ENCODE results near the gene RBM18.

Gene RBM18

GRCh38 chr9:122201641-122202040, 63.0 kb downstream of the RBM18 start:
- no peak for DNase-seq

GRCh38 chr9:122200960-122201595, 63.6 kb downstream of the RBM18 start:
- DNase-seq = no peak

GRCh38 chr9:122197882-122198281, 66.8 kb downstream of the RBM18 start:
- no peak for DNase-seq

DNA sequence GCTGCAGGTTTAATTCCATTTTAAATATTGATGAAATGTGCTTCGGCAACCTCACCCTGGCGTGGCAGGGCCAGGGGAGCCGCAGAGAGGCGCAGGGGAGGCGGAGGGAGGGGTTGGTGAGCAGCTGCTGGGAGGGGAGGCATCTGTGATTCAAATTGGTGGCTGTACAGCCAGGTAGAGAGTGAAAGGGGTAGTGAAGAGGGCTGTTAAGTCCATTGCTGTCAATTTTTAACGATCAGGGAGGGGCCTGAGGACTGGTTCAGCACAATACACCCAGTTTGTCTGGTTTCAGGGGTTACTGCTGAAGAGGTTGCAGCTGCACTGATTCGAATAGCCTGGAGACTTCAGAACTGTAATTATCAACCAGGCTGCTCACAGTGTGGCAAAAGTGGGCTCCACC, 67.2 kb downstream of the RBM18 start:
- no peak for DNase-seq

DNA sequence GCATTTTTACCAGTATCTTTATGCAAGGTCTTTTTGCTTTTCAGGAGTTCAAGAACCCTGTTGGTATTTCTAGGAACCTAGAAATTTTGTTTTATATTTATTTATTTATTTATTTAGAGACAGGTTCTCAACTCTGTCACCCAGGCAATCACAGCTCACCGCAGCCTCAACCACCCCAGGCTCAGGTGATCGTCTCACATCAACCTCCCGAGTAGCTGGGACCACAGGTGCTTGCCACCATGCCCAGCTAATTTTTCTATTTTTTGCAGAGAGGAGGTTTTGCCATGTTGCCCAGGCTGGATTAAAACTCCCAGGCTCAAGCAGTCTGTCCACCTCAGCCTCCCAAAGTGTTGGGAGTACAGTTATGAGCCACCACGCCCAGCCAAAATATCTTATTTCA, 68.8 kb downstream of the RBM18 start:
- DNase-seq = no peak

DNA sequence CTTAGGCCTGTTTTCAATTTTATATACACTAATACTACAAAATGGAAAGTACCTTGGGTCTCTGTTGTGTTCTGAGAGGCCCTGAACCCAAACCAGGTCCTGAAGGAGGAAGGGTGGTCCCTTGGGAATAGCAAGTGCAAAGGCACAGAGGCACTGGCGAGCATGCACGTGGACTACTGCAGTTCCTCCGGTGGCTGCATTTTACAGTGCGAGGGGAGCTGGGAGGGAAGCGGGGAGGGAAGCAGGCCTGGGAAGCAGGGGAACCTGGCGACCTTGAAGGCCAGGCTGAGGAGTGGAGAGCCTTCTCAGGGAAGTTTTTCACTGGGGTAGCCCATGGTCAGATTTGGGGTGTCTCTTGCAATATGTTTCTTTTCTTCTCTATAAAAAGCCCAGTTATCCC, 71.0 kb downstream of the RBM18 start:
- DNase-seq = no peak

- no peak for DNase-seq
Observed at GRCh38 chr9:122192914-122193525, 71.6 kb downstream of the RBM18 start.

DNA sequence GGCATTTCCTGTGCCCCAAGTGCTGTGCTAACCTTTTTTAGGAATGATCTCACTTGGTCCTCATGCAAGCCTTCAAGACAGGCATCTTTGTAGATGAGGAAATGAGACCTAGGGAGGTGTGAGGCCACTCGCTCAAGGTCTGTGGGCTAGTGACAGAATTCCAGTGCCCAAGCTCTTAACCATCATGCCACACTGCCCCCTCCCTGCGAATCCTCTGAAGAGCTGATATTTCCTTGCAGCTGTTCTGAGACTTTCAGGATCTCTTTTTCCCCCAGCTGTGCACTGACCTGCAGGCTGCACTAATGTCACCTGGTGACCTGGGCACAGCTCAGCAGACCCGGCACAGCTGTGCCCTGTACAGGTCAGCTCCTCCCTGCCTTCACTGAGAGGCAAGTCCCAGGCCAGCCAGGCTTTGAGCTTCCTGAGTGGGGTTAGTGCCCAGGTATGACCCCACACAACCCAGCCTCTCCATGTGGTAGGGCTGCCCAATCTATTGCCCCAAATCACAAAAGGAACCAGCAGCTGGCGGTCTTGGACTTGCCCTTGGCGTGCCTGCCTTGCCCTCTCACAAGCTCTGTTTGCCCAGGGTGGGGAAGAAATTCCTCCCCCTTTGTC, 72.3 kb downstream of the RBM18 start:
- no peak for DNase-seq

- no peak for DNase-seq
Observed at GRCh38 chr9:122191584-122191983, 73.1 kb downstream of the RBM18 start.

- no peak for DNase-seq
Observed at GRCh38 chr9:122190597-122191381, 73.9 kb downstream of the RBM18 start.

- no peak for DNase-seq
Observed at GRCh38 chr9:122188369-122188768, 76.3 kb downstream of the RBM18 start.

All from stimulated activated CD4-positive, alpha-beta T cell treated with anti-CD3 and anti-CD28 coated beads, Interleukin-2, amount 100 ng/mL, for 48 hours (primary cell).